Esophagus muscularis mucosa (tissue), 4 donors: ENCODE results near the gene TMEM269. TPM values are rescaled to one million over a fixed set of nuclear protein-coding genes. Genes with fewer than 3 reads are reported as not detected.

Source experiments
- DNase-seq: peaks from one replicate; pipeline ENCODE4 v3.0.0-alpha.2; 2017; ENCODE audit errors: extremely low spot score
- H3K27ac ChIP-seq, 4 donors: fragments of 200-600 bp; sonication (generic); replicated peaks in 1 of 4; 1 replicate in 3 of 4; 2 replicates in 1 of 4; pipeline ENCODE4 v1.5.1; 2016 to 2019; ENCODE audit warnings: mild to moderate bottlenecking in 1 of 4
- H3K27me3 ChIP-seq, 4 donors: fragments of 200-600 bp; sonication (generic); one replicate each; pipeline versions ENCODE4 v1.5.1 to v1.6.0; 2016 to 2019
- H3K36me3 ChIP-seq, 4 donors: fragments of 200-600 bp; sonication (generic); one replicate each; pipeline ENCODE4 v1.5.1; 2016 to 2019
- H3K4me1 ChIP-seq, 4 donors: fragments of 200-600 bp; sonication (generic); one replicate each; pipeline ENCODE4 v1.5.1; 2016 to 2019
- H3K4me3 ChIP-seq, 4 donors: fragments of 200-600 bp; sonication (generic); 1 replicate in 2 of 4; 2 replicates in 2 of 4; pipeline ENCODE4 v1.5.1; 2016 to 2019; ENCODE audit warnings: mild to moderate bottlenecking in 4 of 4, moderate library complexity in 1 of 4
- H3K9me3 ChIP-seq, 4 donors: fragments of 200-600 bp; sonication (generic); 1 replicate in 3 of 4; 2 replicates in 1 of 4; pipeline ENCODE4 v1.5.1; 2016 to 2019
- CTCF ChIP-seq, 3 experiments: fragments of 200-600 bp in 2 of 3; fragments of 450-650 bp in 1 of 3; sonication (generic) in 2 of 3; IDR thresholded peaks; one replicate each; pipeline ENCODE4 v1.5.1; 2017 to 2019; ENCODE audit warnings: antibody characterized with exemption in 3 of 3, mild to moderate bottlenecking in 2 of 3, moderate library complexity in 1 of 3
- EP300 ChIP-seq: sonication (generic); formaldehyde crosslinking; IDR thresholded peaks from one replicate; pipeline ENCODE4 v1.6.1; 2017; ENCODE audit warnings: antibody characterized with exemption
- POLR2A ChIP-seq: fragments of 450-650 bp; IDR thresholded peaks from one replicate; pipeline ENCODE4 v1.6.1; 2017; ENCODE audit warnings: antibody characterized with exemption, moderate library complexity, mild to moderate bottlenecking, low read depth
- POLR2AphosphoS5 ChIP-seq, 2 donors: sonication (generic); formaldehyde crosslinking; IDR thresholded peaks; one replicate each; pipeline ENCODE4 v1.6.1; 2017; ENCODE audit warnings: antibody characterized with exemption in 2 of 2
- WGBS: methylation state at CpG from one replicate; pipeline ENCODE4 v1.1.5; 2018; 5-methylcytosine and 5-hydroxymethylcytosine counted together
- intact Hi-C: fragments of 100-400 bp; cut with DNase I; formaldehyde crosslinking; loops from one replicate; pipeline ENCODE4 v1.15.1; 2023
- total RNA-seq, 4 donors: library from RNA; depleted of rRNA; stranded (reverse); fragments of >200 nt; gene quantifications; one replicate each; pipeline versions ENCODE4 v1.1.0 to v1.2.1, GENCODE V29; 2016

The TMEM269 gene
- total RNA-seq, 4 donors from 2014 or later, result 0.06 TPM; not detected in 3

DNA sequence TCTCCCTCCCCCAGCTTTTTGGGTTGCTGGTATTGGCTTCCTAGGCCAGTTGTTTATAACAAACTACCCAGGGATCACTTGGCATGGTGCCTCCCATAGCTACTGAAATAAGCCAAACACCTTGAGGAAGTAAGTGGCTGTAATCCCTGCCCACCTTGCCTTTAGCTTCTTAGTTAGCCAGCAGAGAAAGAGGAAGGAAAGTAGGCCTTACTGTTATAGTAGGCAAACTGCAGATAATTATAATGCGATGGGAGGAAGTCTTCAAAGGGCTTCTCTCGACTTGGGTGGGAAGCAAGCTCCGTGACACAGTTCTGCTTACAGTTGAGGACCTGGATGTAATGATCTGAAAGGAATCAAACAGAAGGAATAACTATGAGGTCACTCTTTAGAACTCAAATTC, 26.1 kb upstream of the TMEM269 start:
- 73% methylated on average over 3 of the region's 3 CpGs for WGBS
- intact Hi-C loops, result loop anchor here (5.0 kb wide), 1 partner anchor 176 kb away; no protein-coding TSS in a partner anchor
- DNase-seq, result no peak
- peaks cover 55 to 84% (median 77%) of the 10 kb centered on the region in 4 donors for H3K36me3 ChIP-seq
- H3K27ac ChIP-seq, result no peak overlapping the region
- peaks cover 0 to 18% (median 7%) of the 10 kb centered on the region in 4 donors for H3K4me1 ChIP-seq
- no peaks in the 10 kb centered on the region for H3K27me3 ChIP-seq
- no peak for TF ChIP-seq POLR2A
- TF ChIP-seq POLR2AphosphoS5 (IDR thresholded peaks at IDR 0.05), result no peak
- no peak for TF ChIP-seq EP300
- H3K4me3 ChIP-seq, result no peak overlapping the region
- H3K9me3 ChIP-seq, result no peaks in the 10 kb centered on the region

DNA sequence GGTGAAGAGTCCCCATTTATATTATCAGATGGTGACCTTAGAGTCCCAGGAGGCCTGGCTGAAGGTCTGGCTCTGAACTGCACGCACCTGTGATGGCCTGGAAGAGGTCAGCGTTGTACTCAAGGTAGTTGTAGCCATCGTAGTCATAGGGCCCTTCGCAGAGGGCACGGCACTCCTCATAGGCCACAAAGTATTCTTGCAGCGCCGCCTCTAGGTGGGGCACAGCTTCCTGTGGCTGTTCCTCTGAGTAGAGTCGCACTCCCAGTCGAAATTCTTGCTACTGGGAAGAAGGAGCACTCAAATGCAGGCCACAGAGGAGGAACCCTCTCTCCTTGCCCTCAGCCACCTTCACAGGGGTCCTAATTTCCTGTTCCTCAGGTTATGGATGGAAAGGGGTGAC, 25.7 kb upstream of the TMEM269 start:
- WGBS, result 68% methylated on average over 4 of the region's 9 CpGs
- Histone ChIP-seq H3K36me3 (peaks cover 51 to 79% (median 72%) of the 10 kb centered on the region in 4 donors), H3K9me3 (no peaks in the 10 kb centered on the region), H3K4me1 (peaks cover 0 to 22% (median 12%) of the 10 kb centered on the region in 4 donors), H3K27me3 (no peaks in the 10 kb centered on the region), H3K27ac (no peak overlapping the region), H3K4me3 (no peak overlapping the region)
- TF ChIP-seq CTCF (IDR thresholded peaks at IDR 0.05) (no peak), POLR2AphosphoS5 (IDR thresholded peaks at IDR 0.05) (no peak), EP300 (no peak), POLR2A (no peak)
- no peak for DNase-seq
- intact Hi-C loops, result loop anchor here (5.0 kb wide), 1 partner anchor 177 kb away; no protein-coding TSS in a partner anchor

- TF ChIP-seq CTCF (IDR thresholded peaks at IDR 0.05) (no peak), EP300 (no peak), POLR2A (no peak), POLR2AphosphoS5 (IDR thresholded peaks at IDR 0.05) (no peak)
- Histone ChIP-seq H3K36me3 (peaks cover 29 to 54% (median 47%) of the 10 kb centered on the region in 4 donors), H3K27me3 (no peaks in the 10 kb centered on the region), H3K4me1 (peaks cover 14 to 40% (median 28%) of the 10 kb centered on the region in 4 donors), H3K9me3 (no peaks in the 10 kb centered on the region), H3K27ac (no peak overlapping the region), H3K4me3 (no peak overlapping the region)
- 90% methylated on average over 4 of the region's 4 CpGs for WGBS
- intact Hi-C loops, result loop anchor here (10.0 kb wide), 3 partner anchors 83 to 163 kb away; partner anchors contain the start of genes PPIH and ZNF691
- no peak for DNase-seq
Observed at GRCh38 chr1:42761567-42761966, 23.2 kb upstream of the TMEM269 start.

- intact Hi-C loops, result loop anchor here (10.0 kb wide), 3 partner anchors 83 to 163 kb away; partner anchors contain the start of genes PPIH and ZNF691
Observed at GRCh38 chr1:42762269-42762668, 22.5 kb upstream of the TMEM269 start.

More at GRCh38 chr1:42762269-42762668, 22.5 kb upstream of the TMEM269 start:
- Histone ChIP-seq H3K36me3 (peaks cover 24 to 47% (median 42%) of the 10 kb centered on the region in 4 donors), H3K9me3 (no peaks in the 10 kb centered on the region), H3K4me1 (peaks cover 14 to 37% (median 26%) of the 10 kb centered on the region in 4 donors), H3K27ac (no peak overlapping the region), H3K4me3 (no peak overlapping the region), H3K27me3 (no peaks in the 10 kb centered on the region)
- WGBS, result 63% methylated on average over 5 of the region's 5 CpGs
- no peak for TF ChIP-seq POLR2AphosphoS5 (IDR thresholded peaks at IDR 0.05)
- TF ChIP-seq EP300, result no peak
- no peak for TF ChIP-seq CTCF (IDR thresholded peaks at IDR 0.05)
- TF ChIP-seq POLR2A, result no peak
- DNase-seq, result no peak
